ENCODE data around the gene GLS2. TPM values are rescaled to one million over a fixed set of nuclear protein-coding genes. Genes with fewer than 3 reads are reported as not detected.
"Not testable (repeated sequence)": the region's sequence is repeated elsewhere in the genome, so short reads cannot be mapped to it uniquely, and the experiment has no call there.

Gene GLS2
- total RNA-seq, 1 experiment from 2014 or later = 1.2 TPM

- in situ Hi-C loops (cut with HindIII; ENCODE audit: low sequenced_read_pairs) = not testable (repeated sequence)
Measured at GRCh38 chr12:56494481-56494880, 6.5 kb upstream of the GLS2 start.

GRCh38 chr12:56494106-56494415 is 6.1 kb upstream of the GLS2 start:
- DNase-seq (ENCODE audit: low spot score); in situ Hi-C loops (cut with HindIII; ENCODE audit: low sequenced_read_pairs): not testable (repeated sequence)

More at GRCh38 chr12:56494481-56494880, 6.5 kb upstream of the GLS2 start:
- not testable (repeated sequence) for DNase-seq (ENCODE audit: low spot score)

GRCh38 chr12:56493409-56494105 is 5.6 kb upstream of the GLS2 start:
- DNase-seq (ENCODE audit: low spot score); in situ Hi-C loops (cut with HindIII; ENCODE audit: low sequenced_read_pairs): not testable (repeated sequence)

- in situ Hi-C loops (cut with HindIII; ENCODE audit: low sequenced_read_pairs) = no loop called here
- no peak for DNase-seq (ENCODE audit: low spot score)
Measured at GRCh38 chr12:56490360-56490759, 2.4 kb upstream of the GLS2 start.

- in situ Hi-C loops (cut with HindIII; ENCODE audit: low sequenced_read_pairs) = no loop called here
- DNase-seq (ENCODE audit: low spot score) = peak; percentile 71
Measured at GRCh38 chr12:56487448-56488040, 417 bp downstream of the GLS2 start.

GRCh38 chr12:56486694-56487093 is 1.3 kb downstream of the GLS2 start:
- in situ Hi-C loops (cut with HindIII; ENCODE audit: low sequenced_read_pairs) = no loop called here
- no peak for DNase-seq (ENCODE audit: low spot score)

GRCh38 chr12:56484566-56484965 is 3.4 kb downstream of the GLS2 start:
- no peak for DNase-seq (ENCODE audit: low spot score)
- in situ Hi-C loops (cut with HindIII; ENCODE audit: low sequenced_read_pairs) = no loop called here

GRCh38 chr12:56479625-56480024 is 8.3 kb downstream of the GLS2 start:
- in situ Hi-C loops (cut with HindIII; ENCODE audit: low sequenced_read_pairs) = no loop called here
- no peak for DNase-seq (ENCODE audit: low spot score)

- DNase-seq (ENCODE audit: low spot score) = no peak
- in situ Hi-C loops (cut with HindIII; ENCODE audit: low sequenced_read_pairs) = no loop called here
Measured at GRCh38 chr12:56477521-56478225, 10.3 kb downstream of the GLS2 start.

- no peak for DNase-seq (ENCODE audit: low spot score)
- in situ Hi-C loops (cut with HindIII; ENCODE audit: low sequenced_read_pairs) = no loop called here
Measured at GRCh38 chr12:56476972-56477432, 11.0 kb downstream of the GLS2 start.

GRCh38 chr12:56476143-56476542 is 11.8 kb downstream of the GLS2 start:
- in situ Hi-C loops (cut with HindIII; ENCODE audit: low sequenced_read_pairs) = no loop called here
- no peak for DNase-seq (ENCODE audit: low spot score)

GRCh38 chr12:56474389-56474788 is 13.6 kb downstream of the GLS2 start:
- in situ Hi-C loops (cut with HindIII; ENCODE audit: low sequenced_read_pairs) = no loop called here

GRCh38 chr12:56469007-56469930 is 18.7 kb downstream of the GLS2 start:
- no peak for DNase-seq (ENCODE audit: low spot score)
- in situ Hi-C loops (cut with HindIII; ENCODE audit: low sequenced_read_pairs) = no loop called here

More at GRCh38 chr12:56474389-56474788, 13.6 kb downstream of the GLS2 start:
- DNase-seq (ENCODE audit: low spot score) = no peak

GRCh38 chr12:56468216-56469006 is 19.6 kb downstream of the GLS2 start, which contains the start of gene SPRYD4:
SPRYD4 (plus strand) TSS chr12:56468578; CDS start chr12:56468592, 14 bp downstream.
- in situ Hi-C loops (cut with HindIII; ENCODE audit: low sequenced_read_pairs) = no loop called here
- peak; percentile 94 for DNase-seq (ENCODE audit: low spot score)

- no peak for DNase-seq (ENCODE audit: low spot score)
- in situ Hi-C loops (cut with HindIII; ENCODE audit: low sequenced_read_pairs) = no loop called here
Measured at GRCh38 chr12:56462565-56462964, 25.4 kb downstream of the GLS2 start.

- in situ Hi-C loops (cut with HindIII; ENCODE audit: low sequenced_read_pairs) = no loop called here
- DNase-seq (ENCODE audit: low spot score) = no peak
Measured at GRCh38 chr12:56461235-56462159, 26.5 kb downstream of the GLS2 start.

- DNase-seq (ENCODE audit: low spot score) = no peak
- in situ Hi-C loops (cut with HindIII; ENCODE audit: low sequenced_read_pairs) = no loop called here
Measured at GRCh38 chr12:56457817-56458216, 30.1 kb downstream of the GLS2 start.

Data from G401 (cell line).